GM12878 (cell line): ENCODE measurements around the gene RSF1. TPM values are rescaled to one million over a fixed set of nuclear protein-coding genes. Genes with fewer than 3 reads are reported as not detected.

Experiments
- CEBPB ChIP-seq, 2 experiments: fragments of 150-350 bp in 1 of 2; IDR thresholded peaks; 2 replicates each; pipeline ENCODE4 v1.6.1; 2012 to 2014; ENCODE audit warnings: low read depth in 2 of 2, low read length in 2 of 2, borderline replicate concordance in 1 of 2, inconsistent platforms in 1 of 2
- MYC ChIP-seq: IDR thresholded peaks from 2 replicates; pipeline ENCODE4 v1.6.1; 2011; ENCODE audit warnings: mild to moderate bottlenecking, low read length, moderate library complexity, inconsistent platforms; ENCODE audit not compliant: insufficient read depth, insufficient replicate concordance, insufficient read length, severe bottlenecking
- NR2F1 ChIP-seq: fragments of 450-650 bp; conservative IDR thresholded peaks from 2 replicates; pipeline ENCODE4 v1.6.1; 2017; ENCODE audit warnings: mild to moderate bottlenecking
- SIN3A ChIP-seq: IDR thresholded peaks from 2 replicates; pipeline ENCODE4 v1.6.1; 2012; ENCODE audit warnings: low read depth, low read length, improper control_type of control experiment
- ZNF384 ChIP-seq: IDR thresholded peaks from 2 replicates; pipeline ENCODE4 v1.6.1; 2012; ENCODE audit warnings: low read depth, mild to moderate bottlenecking, low read length, improper control_type of control experiment, borderline replicate concordance
- polyA plus RNA-seq, 11 experiments: library from polyadenylated mRNA; depleted of rRNA in 4 of 11; unstranded in 6 of 11; stranded (reverse) in 5 of 11; fragments of >200 nt; fragmentation: Nextera tagmentation in 4 of 11; fragmentation: Illumina TruSeq in 1 of 11; extraction: Ambion mirVana in 4 of 11; extraction: Trizol in 1 of 11; gene quantifications; 1 replicate in 1 of 11; 2 replicates in 10 of 11; pipeline versions ENCODE4 v1.2.1 to v1.2.3, GENCODE V29; 2011 to 2016; ENCODE audit warnings: inconsistent platforms in 2 of 11, missing spikeins in 2 of 11, low read depth in 1 of 11
- total RNA-seq, 4 experiments: library from RNA; depleted of rRNA in 3 of 4; stranded (reverse); fragments of >200 nt in 3 of 4; fragmentation: Illumina TruSeq in 1 of 4; extraction: Trizol in 1 of 4; gene quantifications; 2 replicates each; pipeline versions ENCODE4 v1.2.1 to v1.2.3, GENCODE V29; 2013 to 2021
- TF ChIP-seq, protein P1 (sequence below): fragments of 450-650 bp; IDR thresholded peaks from 2 replicates; pipeline ENCODE4 v1.6.1; 2017; ENCODE audit warnings: mild to moderate bottlenecking
- TF ChIP-seq, protein P2 (sequence below): fragments of 450-650 bp; IDR thresholded peaks from 2 replicates; pipeline ENCODE4 v1.6.1; 2014; ENCODE audit warnings: mild to moderate bottlenecking
- TF ChIP-seq, protein P3 (sequence below): IDR thresholded peaks from 2 replicates; pipeline ENCODE4 v1.6.1; 2011; ENCODE audit warnings: low read depth, low read length, improper control_type of control experiment, borderline replicate concordance

Gene RSF1
- total and polyA plus RNA-seq, 10 of the 15 experiments (the other 5 are each of a cell fraction or from before 2014, with no cell fraction given) = 9.0 to 45.3 (median 30.0) TPM

DNA sequence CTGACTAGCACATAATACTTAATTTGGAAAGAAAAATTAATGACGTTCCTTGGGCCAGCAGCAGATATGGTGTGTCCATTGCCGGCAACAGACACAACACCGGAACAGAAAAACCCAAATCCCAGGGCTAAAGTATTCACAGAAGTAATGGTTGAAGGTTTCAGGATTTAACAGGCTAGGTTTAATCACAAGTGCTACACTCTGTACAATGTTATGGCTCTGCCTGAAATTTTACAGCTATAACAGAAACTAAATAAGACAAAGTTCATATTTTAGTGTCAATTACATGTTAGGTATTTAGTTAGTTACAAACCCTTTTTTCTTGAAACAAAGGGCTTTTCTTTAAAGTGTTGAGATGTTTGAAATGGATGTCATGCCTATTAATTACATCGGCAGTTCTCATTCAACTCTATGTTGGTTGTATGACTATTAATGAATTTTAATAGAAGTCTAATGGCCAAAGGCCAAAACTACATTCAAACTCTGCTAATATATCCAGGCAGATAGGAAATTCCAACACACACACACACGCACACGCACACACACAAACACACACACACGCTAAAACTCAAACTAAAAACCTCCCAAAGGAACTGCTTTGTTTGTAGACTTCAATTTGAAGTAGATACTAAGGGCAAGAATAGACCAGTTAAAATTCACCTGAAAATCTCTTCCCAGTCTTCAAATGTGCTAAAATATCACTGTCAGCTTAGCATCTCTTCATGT is 155.1 kb downstream of the RSF1 start (continued):
- TF ChIP-seq, protein P1, sequence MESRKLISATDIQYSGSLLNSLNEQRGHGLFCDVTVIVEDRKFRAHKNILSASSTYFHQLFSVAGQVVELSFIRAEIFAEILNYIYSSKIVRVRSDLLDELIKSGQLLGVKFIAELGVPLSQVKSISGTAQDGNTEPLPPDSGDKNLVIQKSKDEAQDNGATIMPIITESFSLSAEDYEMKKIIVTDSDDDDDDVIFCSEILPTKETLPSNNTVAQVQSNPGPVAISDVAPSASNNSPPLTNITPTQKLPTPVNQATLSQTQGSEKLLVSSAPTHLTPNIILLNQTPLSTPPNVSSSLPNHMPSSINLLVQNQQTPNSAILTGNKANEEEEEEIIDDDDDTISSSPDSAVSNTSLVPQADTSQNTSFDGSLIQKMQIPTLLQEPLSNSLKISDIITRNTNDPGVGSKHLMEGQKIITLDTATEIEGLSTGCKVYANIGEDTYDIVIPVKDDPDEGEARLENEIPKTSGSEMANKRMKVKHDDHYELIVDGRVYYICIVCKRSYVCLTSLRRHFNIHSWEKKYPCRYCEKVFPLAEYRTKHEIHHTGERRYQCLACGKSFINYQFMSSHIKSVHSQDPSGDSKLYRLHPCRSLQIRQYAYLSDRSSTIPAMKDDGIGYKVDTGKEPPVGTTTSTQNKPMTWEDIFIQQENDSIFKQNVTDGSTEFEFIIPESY = no peak
- TF ChIP-seq ZNF384 (no peak), CEBPB (IDR thresholded peaks at IDR 0.05; ENCODE audit: borderline replicate concordance in 1 of 2, low read depth in 2 of 2, low read length in 2 of 2) (no peak), NR2F1 (no peak), SIN3A (no peak), MYC (no peak)
- TF ChIP-seq, protein P2, sequence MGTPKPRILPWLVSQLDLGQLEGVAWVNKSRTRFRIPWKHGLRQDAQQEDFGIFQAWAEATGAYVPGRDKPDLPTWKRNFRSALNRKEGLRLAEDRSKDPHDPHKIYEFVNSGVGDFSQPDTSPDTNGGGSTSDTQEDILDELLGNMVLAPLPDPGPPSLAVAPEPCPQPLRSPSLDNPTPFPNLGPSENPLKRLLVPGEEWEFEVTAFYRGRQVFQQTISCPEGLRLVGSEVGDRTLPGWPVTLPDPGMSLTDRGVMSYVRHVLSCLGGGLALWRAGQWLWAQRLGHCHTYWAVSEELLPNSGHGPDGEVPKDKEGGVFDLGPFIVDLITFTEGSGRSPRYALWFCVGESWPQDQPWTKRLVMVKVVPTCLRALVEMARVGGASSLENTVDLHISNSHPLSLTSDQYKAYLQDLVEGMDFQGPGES = no peak
- TF ChIP-seq, protein P3, sequence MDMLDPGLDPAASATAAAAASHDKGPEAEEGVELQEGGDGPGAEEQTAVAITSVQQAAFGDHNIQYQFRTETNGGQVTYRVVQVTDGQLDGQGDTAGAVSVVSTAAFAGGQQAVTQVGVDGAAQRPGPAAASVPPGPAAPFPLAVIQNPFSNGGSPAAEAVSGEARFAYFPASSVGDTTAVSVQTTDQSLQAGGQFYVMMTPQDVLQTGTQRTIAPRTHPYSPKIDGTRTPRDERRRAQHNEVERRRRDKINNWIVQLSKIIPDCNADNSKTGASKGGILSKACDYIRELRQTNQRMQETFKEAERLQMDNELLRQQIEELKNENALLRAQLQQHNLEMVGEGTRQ = no peak
